ENCODE results near the gene CERK. TPM values are rescaled to one million over a fixed set of nuclear protein-coding genes. Genes with fewer than 3 reads are reported as not detected.

Gene CERK
- total RNA-seq, 1 donor from 2014 or later, result 26.1 TPM

GRCh38 chr22:46779023-46779422 is 41.0 kb upstream of the CERK start:
- Histone ChIP-seq H3K36me3 (no peaks in the 10 kb centered on the region), H3K4me3 (no peak overlapping the region), H3K4me1 (peaks cover 45% of the 10 kb centered on the region), H3K27ac (no peak overlapping the region), H3K27me3 (ENCODE audit: low read depth) (no peaks in the 10 kb centered on the region), H3K9me3 (no peaks in the 10 kb centered on the region)
- ATAC-seq, result no peak
- intact Hi-C loops (cut with DNase I), result no loop called here
- TF ChIP-seq CTCF (IDR thresholded peaks at IDR 0.05), result no peak
- no peak for DNase-seq

GRCh38 chr22:46777609-46777970 is 39.5 kb upstream of the CERK start:
- Histone ChIP-seq H3K9me3 (no peaks in the 10 kb centered on the region), H3K27ac (no peak overlapping the region), H3K36me3 (no peaks in the 10 kb centered on the region), H3K4me3 (no peak overlapping the region), H3K27me3 (ENCODE audit: low read depth) (no peaks in the 10 kb centered on the region), H3K4me1 (peaks cover 55% of the 10 kb centered on the region)
- DNase-seq, result peak; percentile 70
- no peak for ATAC-seq
- intact Hi-C loops (cut with DNase I), result no loop called here
- no peak for TF ChIP-seq CTCF (IDR thresholded peaks at IDR 0.05)

GRCh38 chr22:46776876-46777608 is 39.0 kb upstream of the CERK start:
- no peaks in the 10 kb centered on the region for H3K9me3 ChIP-seq
- TF ChIP-seq CTCF (IDR thresholded peaks at IDR 0.05), result no peak
- H3K27me3 ChIP-seq (ENCODE audit: low read depth), result no peaks in the 10 kb centered on the region
- ATAC-seq (no peak), DNase-seq (no peak)
- peaks cover 55% of the 10 kb centered on the region for H3K4me1 ChIP-seq
- intact Hi-C loops (cut with DNase I), result no loop called here
- H3K36me3 ChIP-seq, result no peaks in the 10 kb centered on the region
- peak overlapping the region; percentile 81 for H3K27ac ChIP-seq
- no peak overlapping the region for H3K4me3 ChIP-seq

GRCh38 chr22:46775850-46776826 is 38.1 kb upstream of the CERK start:
- no peaks in the 10 kb centered on the region for H3K9me3 ChIP-seq
- DNase-seq (no peak), ATAC-seq (no peak)
- H3K4me3 ChIP-seq, result no peak overlapping the region
- H3K27me3 ChIP-seq (ENCODE audit: low read depth), result no peaks in the 10 kb centered on the region
- TF ChIP-seq CTCF (IDR thresholded peaks at IDR 0.05), result no peak
- H3K4me1 ChIP-seq, result peaks cover 58% of the 10 kb centered on the region
- H3K36me3 ChIP-seq, result no peaks in the 10 kb centered on the region
- intact Hi-C loops (cut with DNase I), result no loop called here
- H3K27ac ChIP-seq, result peak overlapping the region; percentile 81

GRCh38 chr22:46774980-46775849 is 37.2 kb upstream of the CERK start:
- Histone ChIP-seq H3K4me3 (peak overlapping the region; percentile 7), H3K27ac (peak overlapping the region; percentile 81), H3K9me3 (no peaks in the 10 kb centered on the region), H3K4me1 (peaks cover 67% of the 10 kb centered on the region), H3K36me3 (no peaks in the 10 kb centered on the region), H3K27me3 (ENCODE audit: low read depth) (no peaks in the 10 kb centered on the region)
- no peak for ATAC-seq
- intact Hi-C loops (cut with DNase I), result no loop called here
- no peak for TF ChIP-seq CTCF (IDR thresholded peaks at IDR 0.05)
- DNase-seq, result no peak
